CD4-positive, alpha-beta T cell treated with Interleukin-17A for 1 hour (primary cell): ENCODE data around the gene TRAPPC2B.

Experiments
- DNase-seq: peaks from one replicate; pipeline ENCODE4 v3.0.0-alpha.2; 2020

TRAPPC2B gene

GRCh38 chr19:57362997-57363687, at the start of gene TRAPPC2B, which contains the start of gene ZNF547:
TSS of gene TRAPPC2B (plus strand) at chr19:57363551. CDS start at chr19:57364834, 1,283 bp downstream.
TSS of gene ZNF547 (plus strand) at chr19:57363551. CDS start at chr19:57368556, 5,005 bp downstream.
- DNase-seq, result peak; percentile 99

GRCh38 chr19:57314146-57314545, 49.2 kb upstream of the TRAPPC2B start:
- DNase-seq, result no peak

GRCh38 chr19:57317503-57317902, 45.8 kb upstream of the TRAPPC2B start:
- no peak for DNase-seq

- DNase-seq, result no peak
These were observed 43.5 kb upstream of the TRAPPC2B start for GRCh38 chr19:57319869-57320179.

GRCh38 chr19:57320180-57321084, 42.9 kb upstream of the TRAPPC2B start, which contains the start of gene ZNF543:
TSS of gene ZNF543 (plus strand) at chr19:57320472. CDS start at chr19:57320854, 382 bp downstream.
- DNase-seq, result peak; percentile 95

GRCh38 chr19:57321116-57321515, 42.2 kb upstream of the TRAPPC2B start:
- no peak for DNase-seq

- no peak for DNase-seq
These were observed 41.6 kb upstream of the TRAPPC2B start for GRCh38 chr19:57321751-57322150.

GRCh38 chr19:57324992-57325391, 38.4 kb upstream of the TRAPPC2B start:
- DNase-seq, result no peak

- no peak for DNase-seq
These were observed 35.4 kb upstream of the TRAPPC2B start for GRCh38 chr19:57327993-57328392.

- DNase-seq, result no peak
These were observed 29.2 kb upstream of the TRAPPC2B start for GRCh38 chr19:57334191-57334590.

- DNase-seq, result no peak
These were observed 24.5 kb upstream of the TRAPPC2B start for GRCh38 chr19:57338877-57339276.

GRCh38 chr19:57342582-57342981, 20.8 kb upstream of the TRAPPC2B start:
- no peak for DNase-seq

GRCh38 chr19:57348136-57348535, 15.2 kb upstream of the TRAPPC2B start:
- no peak for DNase-seq

GRCh38 chr19:57350877-57351805, 12.2 kb upstream of the TRAPPC2B start, which contains the start of gene ZNF304:
TSS of gene ZNF304 (plus strand) at chr19:57351271. CDS start at chr19:57351665, 394 bp downstream.
- DNase-seq, result peak; percentile 90

GRCh38 chr19:57351867-57352266, 11.5 kb upstream of the TRAPPC2B start:
- DNase-seq, result no peak

GRCh38 chr19:57355916-57356315, 7.4 kb upstream of the TRAPPC2B start:
- DNase-seq, result no peak

- DNase-seq, result no peak
These were observed 5.9 kb upstream of the TRAPPC2B start for GRCh38 chr19:57357406-57357805.

- DNase-seq, result no peak
These were observed 4.1 kb upstream of the TRAPPC2B start for GRCh38 chr19:57359300-57359699.

GRCh38 chr19:57362419-57362818, 932 bp upstream of the TRAPPC2B start:
- no peak for DNase-seq

- no peak for DNase-seq
These were observed 384 bp downstream of the TRAPPC2B start for GRCh38 chr19:57363688-57364181.

- DNase-seq, result no peak
These were observed 3.4 kb downstream of the TRAPPC2B start for GRCh38 chr19:57366776-57367175.

GRCh38 chr19:57374179-57374578, 10.8 kb downstream of the TRAPPC2B start:
- DNase-seq, result no peak
